ENCODE measurements around the gene PRDM16.

Gene PRDM16

DNA sequence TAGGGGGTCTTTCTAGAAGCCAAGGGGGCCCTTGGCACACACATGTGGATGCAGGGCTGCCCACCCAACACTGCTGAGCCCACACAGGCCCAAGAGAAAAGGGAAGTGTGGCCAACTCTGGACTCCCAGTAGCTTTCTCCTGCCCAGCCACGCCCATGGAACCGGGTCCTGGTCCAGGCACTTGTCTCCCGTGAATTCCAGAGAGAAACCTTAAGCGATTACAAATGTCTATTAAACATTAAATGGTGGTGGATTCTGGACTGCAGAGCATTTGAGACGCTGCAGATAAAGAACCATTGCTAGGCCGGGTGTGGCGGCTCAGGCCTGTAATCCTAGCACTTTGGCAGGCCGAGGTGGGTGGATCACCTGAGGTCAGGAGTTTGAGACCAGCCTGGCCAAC, 284.9 kb downstream of the PRDM16 start:
- TF ChIP-seq ZNF565 (CRISPR knock-in tag; conservative IDR thresholded peaks at IDR 0.05; ENCODE audit: low read depth), result no peak
- TF ChIP-seq RARB (CRISPR knock-in tag; IDR thresholded peaks at IDR 0.05), result no peak
- TF ChIP-seq TOX (CRISPR knock-in tag; IDR thresholded peaks at IDR 0.05; ENCODE audit: borderline replicate concordance), result no peak
- no peak for TF ChIP-seq OSR1 (CRISPR knock-in tag; IDR thresholded peaks at IDR 0.05)
- TF ChIP-seq CSDC2 (CRISPR knock-in tag; IDR thresholded peaks at IDR 0.05), result no peak
- TF ChIP-seq, protein P1, sequence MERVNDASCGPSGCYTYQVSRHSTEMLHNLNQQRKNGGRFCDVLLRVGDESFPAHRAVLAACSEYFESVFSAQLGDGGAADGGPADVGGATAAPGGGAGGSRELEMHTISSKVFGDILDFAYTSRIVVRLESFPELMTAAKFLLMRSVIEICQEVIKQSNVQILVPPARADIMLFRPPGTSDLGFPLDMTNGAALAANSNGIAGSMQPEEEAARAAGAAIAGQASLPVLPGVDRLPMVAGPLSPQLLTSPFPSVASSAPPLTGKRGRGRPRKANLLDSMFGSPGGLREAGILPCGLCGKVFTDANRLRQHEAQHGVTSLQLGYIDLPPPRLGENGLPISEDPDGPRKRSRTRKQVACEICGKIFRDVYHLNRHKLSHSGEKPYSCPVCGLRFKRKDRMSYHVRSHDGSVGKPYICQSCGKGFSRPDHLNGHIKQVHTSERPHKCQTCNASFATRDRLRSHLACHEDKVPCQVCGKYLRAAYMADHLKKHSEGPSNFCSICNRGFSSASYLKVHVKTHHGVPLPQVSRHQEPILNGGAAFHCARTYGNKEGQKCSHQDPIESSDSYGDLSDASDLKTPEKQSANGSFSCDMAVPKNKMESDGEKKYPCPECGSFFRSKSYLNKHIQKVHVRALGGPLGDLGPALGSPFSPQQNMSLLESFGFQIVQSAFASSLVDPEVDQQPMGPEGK (CRISPR knock-in tag; IDR thresholded peaks at IDR 0.05; ENCODE audit: borderline replicate concordance), result no peak
- TF ChIP-seq, protein P2, sequence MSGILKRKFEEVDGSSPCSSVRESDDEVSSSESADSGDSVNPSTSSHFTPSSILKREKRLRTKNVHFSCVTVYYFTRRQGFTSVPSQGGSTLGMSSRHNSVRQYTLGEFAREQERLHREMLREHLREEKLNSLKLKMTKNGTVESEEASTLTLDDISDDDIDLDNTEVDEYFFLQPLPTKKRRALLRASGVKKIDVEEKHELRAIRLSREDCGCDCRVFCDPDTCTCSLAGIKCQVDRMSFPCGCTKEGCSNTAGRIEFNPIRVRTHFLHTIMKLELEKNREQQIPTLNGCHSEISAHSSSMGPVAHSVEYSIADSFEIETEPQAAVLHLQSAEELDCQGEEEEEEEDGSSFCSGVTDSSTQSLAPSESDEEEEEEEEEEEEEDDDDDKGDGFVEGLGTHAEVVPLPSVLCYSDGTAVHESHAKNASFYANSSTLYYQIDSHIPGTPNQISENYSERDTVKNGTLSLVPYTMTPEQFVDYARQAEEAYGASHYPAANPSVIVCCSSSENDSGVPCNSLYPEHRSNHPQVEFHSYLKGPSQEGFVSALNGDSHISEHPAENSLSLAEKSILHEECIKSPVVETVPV (CRISPR knock-in tag; IDR thresholded peaks at IDR 0.05), result no peak
- TF ChIP-seq, protein P3, sequence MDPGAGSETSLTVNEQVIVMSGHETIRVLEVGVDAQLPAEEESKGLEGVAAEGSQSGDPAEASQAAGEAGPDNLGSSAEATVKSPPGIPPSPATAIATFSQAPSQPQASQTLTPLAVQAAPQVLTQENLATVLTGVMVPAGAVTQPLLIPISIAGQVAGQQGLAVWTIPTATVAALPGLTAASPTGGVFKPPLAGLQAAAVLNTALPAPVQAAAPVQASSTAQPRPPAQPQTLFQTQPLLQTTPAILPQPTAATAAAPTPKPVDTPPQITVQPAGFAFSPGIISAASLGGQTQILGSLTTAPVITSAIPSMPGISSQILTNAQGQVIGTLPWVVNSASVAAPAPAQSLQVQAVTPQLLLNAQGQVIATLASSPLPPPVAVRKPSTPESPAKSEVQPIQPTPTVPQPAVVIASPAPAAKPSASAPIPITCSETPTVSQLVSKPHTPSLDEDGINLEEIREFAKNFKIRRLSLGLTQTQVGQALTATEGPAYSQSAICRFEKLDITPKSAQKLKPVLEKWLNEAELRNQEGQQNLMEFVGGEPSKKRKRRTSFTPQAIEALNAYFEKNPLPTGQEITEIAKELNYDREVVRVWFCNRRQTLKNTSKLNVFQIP (CRISPR knock-in tag; IDR thresholded peaks at IDR 0.05; ENCODE audit: borderline replicate concordance, low read depth), result no peak

DNA sequence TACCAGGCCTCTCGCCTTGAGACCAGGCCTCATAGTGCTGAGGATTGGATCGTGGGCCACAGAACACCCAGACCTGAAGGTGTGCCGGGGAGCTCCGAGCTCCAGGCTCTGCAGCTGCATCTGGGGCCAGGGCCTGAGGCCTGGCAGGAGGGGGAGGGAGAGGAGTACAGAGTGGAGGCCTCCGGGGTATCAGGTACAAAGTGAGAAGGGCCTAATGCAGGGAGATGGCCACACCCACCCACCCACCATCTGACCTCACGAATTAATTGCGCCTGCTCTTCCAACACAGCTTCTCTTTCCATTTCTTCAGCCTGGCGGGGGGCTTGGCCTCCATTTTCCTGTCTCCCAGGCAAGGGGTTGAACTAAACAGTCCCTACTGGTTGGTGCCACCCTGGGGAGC, 286.1 kb downstream of the PRDM16 start:
- no peak for ATAC-seq
- no peak for TF ChIP-seq ZNF70 (CRISPR knock-in tag; IDR thresholded peaks at IDR 0.05)
- no peak for TF ChIP-seq SNAI2 (CRISPR knock-in tag; IDR thresholded peaks at IDR 0.05)

More for the DNA sequence above, 284.9 kb downstream of the PRDM16 start:
- ATAC-seq, result no peak

DNA sequence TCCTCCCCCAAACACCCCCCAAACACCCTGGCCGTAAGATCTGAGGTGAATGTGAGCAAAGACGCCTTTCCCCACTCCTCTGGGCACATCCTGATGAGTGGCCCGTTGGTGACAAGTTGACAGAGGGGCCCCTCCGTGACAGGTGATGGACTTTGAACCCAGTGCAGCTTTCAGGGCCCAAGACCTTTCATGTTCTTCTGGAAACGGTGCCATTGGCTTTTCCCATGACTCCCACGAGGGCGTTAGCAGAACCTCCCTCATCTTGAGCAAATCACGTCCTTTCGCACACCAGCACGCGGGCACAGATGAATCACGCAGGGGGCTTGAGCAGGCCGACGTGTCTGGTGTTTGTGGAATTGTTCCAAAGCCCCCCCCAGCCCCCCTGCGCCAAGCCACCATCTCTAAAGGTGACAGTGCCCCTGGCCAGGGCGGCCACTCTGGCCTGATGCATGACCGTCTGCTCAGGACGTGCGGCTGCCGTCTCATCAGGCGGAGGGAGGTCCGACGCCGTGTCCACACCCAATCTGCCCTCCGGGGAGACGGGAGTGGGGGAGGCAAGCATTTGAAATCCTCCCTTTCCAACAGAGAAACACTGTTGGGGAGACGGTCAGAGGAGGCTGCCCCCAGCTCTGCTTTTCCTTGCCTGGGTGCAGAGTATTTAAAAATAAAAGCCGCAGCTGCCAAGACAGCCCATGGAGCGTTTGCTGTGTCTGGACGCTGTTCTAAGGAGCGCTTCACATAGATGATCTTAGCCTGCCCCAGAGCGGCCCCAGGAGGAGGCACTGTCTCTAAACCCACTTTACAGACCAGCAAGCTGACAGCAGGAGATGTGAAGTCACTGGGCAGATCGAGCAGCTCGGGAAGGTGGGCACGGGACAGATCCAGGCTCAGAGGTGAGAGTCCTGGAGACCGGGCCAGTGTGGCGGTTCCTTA, 287.2 kb downstream of the PRDM16 start:
- TF ChIP-seq CSDC2 (CRISPR knock-in tag; IDR thresholded peaks at IDR 0.05) (no peak), ISL1 (CRISPR knock-in tag; IDR thresholded peaks at IDR 0.05) (no peak), TCF4 (CRISPR knock-in tag; IDR thresholded peaks at IDR 0.05; ENCODE audit: borderline replicate concordance) (no peak), OSR1 (CRISPR knock-in tag; IDR thresholded peaks at IDR 0.05) (no peak)
- TF ChIP-seq, protein P3 (CRISPR knock-in tag; IDR thresholded peaks at IDR 0.05; ENCODE audit: borderline replicate concordance, low read depth), result no peak
- TF ChIP-seq, protein P2 (CRISPR knock-in tag; IDR thresholded peaks at IDR 0.05), result no peak
- TF ChIP-seq, protein P1 (CRISPR knock-in tag; IDR thresholded peaks at IDR 0.05; ENCODE audit: borderline replicate concordance), result no peak
- ATAC-seq, result no peak

DNA sequence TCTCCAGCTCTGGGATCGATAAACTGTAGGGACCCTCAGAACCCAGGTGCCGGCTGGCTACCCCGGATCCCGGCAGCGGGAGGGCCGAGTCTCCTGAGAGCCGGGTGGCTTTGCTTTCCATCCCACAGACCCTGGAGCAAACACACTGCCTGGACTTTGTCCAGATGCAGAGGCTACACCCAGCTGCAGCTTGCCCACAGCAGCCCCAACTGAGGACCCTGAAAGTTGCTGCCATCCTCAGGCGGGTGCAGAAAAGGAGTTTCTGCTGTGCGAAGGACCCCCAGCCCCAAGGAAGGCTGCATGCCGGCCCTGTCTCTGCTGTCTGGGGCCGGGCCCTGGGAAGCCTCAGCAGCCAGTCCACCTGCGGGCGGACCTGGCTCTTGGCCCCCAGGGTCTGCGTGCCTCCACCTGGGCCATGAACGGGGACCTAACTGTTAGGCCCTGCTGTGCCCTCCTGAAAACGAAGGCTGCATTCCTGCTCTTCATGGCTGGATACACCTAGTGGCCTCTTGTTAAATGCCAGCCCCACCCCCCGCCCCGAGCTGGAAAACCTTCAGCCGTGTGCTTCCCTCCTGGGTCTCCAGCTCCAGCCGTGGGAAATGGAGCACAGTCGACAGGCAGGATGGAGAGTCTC, 287.9 kb downstream of the PRDM16 start:
- ATAC-seq, result no peak
- TF ChIP-seq TOX (CRISPR knock-in tag; IDR thresholded peaks at IDR 0.05; ENCODE audit: borderline replicate concordance) (no peak), SNAI2 (CRISPR knock-in tag; IDR thresholded peaks at IDR 0.05) (no peak), BACH2 (CRISPR knock-in tag; IDR thresholded peaks at IDR 0.05; ENCODE audit: borderline replicate concordance) (no peak), ISL1 (CRISPR knock-in tag; IDR thresholded peaks at IDR 0.05) (no peak), ZNF8 (CRISPR knock-in tag; IDR thresholded peaks at IDR 0.05) (no peak), PPARA (CRISPR knock-in tag; IDR thresholded peaks at IDR 0.05; ENCODE audit: borderline replicate concordance) (no peak), OSR1 (CRISPR knock-in tag; IDR thresholded peaks at IDR 0.05) (no peak)
